PFSK-1 (cell line): ENCODE results near the gene SPRY1.

Experiments used
- FOXP2 ChIP-seq: optimal IDR thresholded peaks from 2 replicates; pipeline ENCODE3; 2011; ENCODE audit warnings: borderline replicate concordance, control low read depth, inconsistent platforms; ENCODE audit not compliant: insufficient read depth; ENCODE audit errors: extremely low read length, extremely low read depth
- POLR2AphosphoS5 ChIP-seq: IDR thresholded peaks from 2 replicates; pipeline ENCODE4 v1.6.1; 2012; ENCODE audit warnings: low read depth, mild to moderate bottlenecking, control low read depth, low read length, moderate library complexity
- TAF1 ChIP-seq: IDR thresholded peaks from 2 replicates; pipeline ENCODE4 v1.6.1; 2012; ENCODE audit warnings: low read length, control low read depth, borderline replicate concordance; ENCODE audit not compliant: insufficient read depth
- TF ChIP-seq, protein P1 (sequence below), 2 experiments: IDR thresholded peaks; 2 replicates each; pipeline versions ENCODE4 v1.6.1 to v1.8.0; 2011 to 2012; ENCODE audit warnings: low read depth in 2 of 2, low read length in 2 of 2, control low read depth in 1 of 2, inconsistent platforms in 1 of 2, mild to moderate bottlenecking in 1 of 2, moderate library complexity in 1 of 2; ENCODE audit not compliant: insufficient read depth in 1 of 2

DNA sequence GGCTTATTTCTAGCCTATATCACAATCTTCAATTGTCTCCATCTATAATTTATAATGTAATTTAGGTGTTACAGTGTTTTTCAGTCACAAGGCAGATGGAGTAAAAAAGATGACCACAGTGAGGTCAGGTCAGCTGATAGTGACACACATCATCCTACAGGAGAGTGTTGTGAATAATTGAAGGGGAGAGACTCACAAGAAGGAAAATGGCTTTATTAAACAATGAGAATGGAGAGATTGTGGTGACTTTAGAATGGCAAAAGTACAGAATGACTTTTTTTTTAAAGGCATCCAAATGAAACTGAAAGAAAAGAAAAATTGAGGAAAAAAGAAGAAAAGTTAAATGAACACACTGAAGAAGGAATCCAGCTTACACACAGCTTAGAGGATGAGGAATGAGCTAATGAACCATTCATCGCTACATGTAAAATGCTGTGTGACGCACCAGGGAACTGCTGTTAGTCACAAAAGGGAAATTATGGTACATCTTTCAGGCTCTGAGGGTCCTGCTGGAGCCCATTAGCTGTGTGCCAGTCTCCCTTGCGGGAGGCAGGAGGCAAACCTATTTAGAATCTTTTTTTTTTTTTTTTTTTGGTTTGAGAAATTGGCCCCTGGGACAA is 56.6 kb downstream of the SPRY1 start:
- TF ChIP-seq, protein P1, sequence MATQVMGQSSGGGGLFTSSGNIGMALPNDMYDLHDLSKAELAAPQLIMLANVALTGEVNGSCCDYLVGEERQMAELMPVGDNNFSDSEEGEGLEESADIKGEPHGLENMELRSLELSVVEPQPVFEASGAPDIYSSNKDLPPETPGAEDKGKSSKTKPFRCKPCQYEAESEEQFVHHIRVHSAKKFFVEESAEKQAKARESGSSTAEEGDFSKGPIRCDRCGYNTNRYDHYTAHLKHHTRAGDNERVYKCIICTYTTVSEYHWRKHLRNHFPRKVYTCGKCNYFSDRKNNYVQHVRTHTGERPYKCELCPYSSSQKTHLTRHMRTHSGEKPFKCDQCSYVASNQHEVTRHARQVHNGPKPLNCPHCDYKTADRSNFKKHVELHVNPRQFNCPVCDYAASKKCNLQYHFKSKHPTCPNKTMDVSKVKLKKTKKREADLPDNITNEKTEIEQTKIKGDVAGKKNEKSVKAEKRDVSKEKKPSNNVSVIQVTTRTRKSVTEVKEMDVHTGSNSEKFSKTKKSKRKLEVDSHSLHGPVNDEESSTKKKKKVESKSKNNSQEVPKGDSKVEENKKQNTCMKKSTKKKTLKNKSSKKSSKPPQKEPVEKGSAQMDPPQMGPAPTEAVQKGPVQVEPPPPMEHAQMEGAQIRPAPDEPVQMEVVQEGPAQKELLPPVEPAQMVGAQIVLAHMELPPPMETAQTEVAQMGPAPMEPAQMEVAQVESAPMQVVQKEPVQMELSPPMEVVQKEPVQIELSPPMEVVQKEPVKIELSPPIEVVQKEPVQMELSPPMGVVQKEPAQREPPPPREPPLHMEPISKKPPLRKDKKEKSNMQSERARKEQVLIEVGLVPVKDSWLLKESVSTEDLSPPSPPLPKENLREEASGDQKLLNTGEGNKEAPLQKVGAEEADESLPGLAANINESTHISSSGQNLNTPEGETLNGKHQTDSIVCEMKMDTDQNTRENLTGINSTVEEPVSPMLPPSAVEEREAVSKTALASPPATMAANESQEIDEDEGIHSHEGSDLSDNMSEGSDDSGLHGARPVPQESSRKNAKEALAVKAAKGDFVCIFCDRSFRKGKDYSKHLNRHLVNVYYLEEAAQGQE (IDR thresholded peaks at IDR 0.05; ENCODE audit: insufficient read depth in 1 of 2, low read depth in 2 of 2, low read length in 2 of 2), result no peak
- TF ChIP-seq POLR2AphosphoS5, result no peak
- no peak for TF ChIP-seq TAF1
- TF ChIP-seq FOXP2, result no peak
